Endothelial cell (in vitro differentiated cells): ENCODE data around the gene CUL1. TPM values are rescaled to one million over a fixed set of nuclear protein-coding genes. Genes with fewer than 3 reads are reported as not detected.

Experiments used
- DNase-seq: peaks from one replicate; pipeline ENCODE4 v3.0.0; 2021; ENCODE audit warnings: low spot score
- H3K27ac Mint-ChIP-seq: one replicate; pipeline ENCODE4 v1.8.0; 2021; ENCODE audit warnings: mixed read lengths, inconsistent platforms; ENCODE audit not compliant: unreplicated experiment
- H3K27me3 Mint-ChIP-seq: one replicate; pipeline ENCODE4 v1.8.0; 2021; ENCODE audit warnings: mild to moderate bottlenecking, moderate library complexity, mixed read lengths, inconsistent platforms; ENCODE audit not compliant: unreplicated experiment
- H3K36me3 Mint-ChIP-seq: one replicate; pipeline ENCODE4 v1.8.0; 2021; ENCODE audit warnings: mild to moderate bottlenecking, low read depth, mixed read lengths, inconsistent platforms; ENCODE audit not compliant: unreplicated experiment
- H3K4me1 Mint-ChIP-seq: one replicate; pipeline ENCODE4 v1.8.0; 2021; ENCODE audit warnings: mild to moderate bottlenecking, mixed read lengths, inconsistent platforms; ENCODE audit not compliant: unreplicated experiment
- H3K4me3 Mint-ChIP-seq: one replicate; pipeline ENCODE4 v1.8.0; 2021; ENCODE audit warnings: mild to moderate bottlenecking, mixed read lengths, inconsistent platforms; ENCODE audit not compliant: unreplicated experiment
- H3K9me3 Mint-ChIP-seq: one replicate; pipeline ENCODE4 v1.8.0; 2021; ENCODE audit warnings: mixed read lengths, inconsistent platforms; ENCODE audit not compliant: unreplicated experiment
- CTCF ChIP-seq: fragments of 200-600 bp; sonication (generic); IDR thresholded peaks from one replicate; pipeline ENCODE4 v1.5.0; 2021; ENCODE audit warnings: antibody characterized with exemption; ENCODE audit not compliant: unreplicated experiment
- total RNA-seq: library from RNA; stranded (reverse); fragmentation: NEBNext Ultra II Directional; extraction: Animal tissue kit (Norgen Biotek cat#: 25700); gene quantifications from one replicate; pipeline ENCODE4 v1.2.1, GENCODE V29; 2021; ENCODE audit not compliant: unreplicated experiment

Gene CUL1
- total RNA-seq, 1 donor from 2014 or later: 54.5 TPM

DNA sequence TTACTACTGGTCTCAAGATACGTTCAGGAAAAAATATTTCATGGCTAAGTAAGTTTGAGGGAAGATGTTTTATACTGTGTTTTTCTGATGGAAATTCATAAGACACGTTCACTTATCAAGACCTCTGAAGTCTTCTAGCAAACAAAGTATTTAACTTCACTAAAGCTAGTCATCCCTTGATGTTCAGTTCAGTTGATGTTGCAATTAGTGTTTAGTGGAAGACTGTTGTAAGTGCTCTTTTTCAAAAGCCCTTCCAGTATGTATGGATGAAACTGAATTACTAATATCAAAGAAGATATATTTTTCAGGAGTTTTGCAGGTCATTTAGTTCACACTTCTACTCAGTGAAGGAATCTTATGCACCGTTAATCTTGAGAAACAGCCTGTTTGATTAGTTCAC lies 25.1 kb downstream of the CUL1 start:
- Mint-ChIP-seq H3K27ac (no peak overlapping the region), H3K9me3 (no peaks in the 10 kb centered on the region), H3K36me3 (peaks cover 5% of the 10 kb centered on the region), H3K4me3 (no peak overlapping the region), H3K27me3 (peaks cover 3% of the 10 kb centered on the region), H3K4me1 (peaks cover 18% of the 10 kb centered on the region)
- no peak for DNase-seq
- no peak for TF ChIP-seq CTCF

GRCh38 chr7:148726385-148726784 lies 27.7 kb downstream of the CUL1 start:
- H3K27me3 Mint-ChIP-seq: peaks cover 3% of the 10 kb centered on the region
- H3K36me3 Mint-ChIP-seq: peaks cover 5% of the 10 kb centered on the region
- H3K9me3 Mint-ChIP-seq: no peaks in the 10 kb centered on the region
- H3K4me3 Mint-ChIP-seq: no peak overlapping the region
- peaks cover 15% of the 10 kb centered on the region for H3K4me1 Mint-ChIP-seq
- DNase-seq: no peak
- H3K27ac Mint-ChIP-seq: no peak overlapping the region
- TF ChIP-seq CTCF: no peak

GRCh38 chr7:148727501-148728278 lies 29.0 kb downstream of the CUL1 start:
- no peak overlapping the region for H3K27ac Mint-ChIP-seq
- H3K36me3 Mint-ChIP-seq: peaks cover 7% of the 10 kb centered on the region
- H3K27me3 Mint-ChIP-seq: peaks cover 2% of the 10 kb centered on the region
- peaks cover 8% of the 10 kb centered on the region for H3K4me1 Mint-ChIP-seq
- TF ChIP-seq CTCF: no peak
- H3K4me3 Mint-ChIP-seq: no peak overlapping the region
- no peaks in the 10 kb centered on the region for H3K9me3 Mint-ChIP-seq
- no peak for DNase-seq

DNA sequence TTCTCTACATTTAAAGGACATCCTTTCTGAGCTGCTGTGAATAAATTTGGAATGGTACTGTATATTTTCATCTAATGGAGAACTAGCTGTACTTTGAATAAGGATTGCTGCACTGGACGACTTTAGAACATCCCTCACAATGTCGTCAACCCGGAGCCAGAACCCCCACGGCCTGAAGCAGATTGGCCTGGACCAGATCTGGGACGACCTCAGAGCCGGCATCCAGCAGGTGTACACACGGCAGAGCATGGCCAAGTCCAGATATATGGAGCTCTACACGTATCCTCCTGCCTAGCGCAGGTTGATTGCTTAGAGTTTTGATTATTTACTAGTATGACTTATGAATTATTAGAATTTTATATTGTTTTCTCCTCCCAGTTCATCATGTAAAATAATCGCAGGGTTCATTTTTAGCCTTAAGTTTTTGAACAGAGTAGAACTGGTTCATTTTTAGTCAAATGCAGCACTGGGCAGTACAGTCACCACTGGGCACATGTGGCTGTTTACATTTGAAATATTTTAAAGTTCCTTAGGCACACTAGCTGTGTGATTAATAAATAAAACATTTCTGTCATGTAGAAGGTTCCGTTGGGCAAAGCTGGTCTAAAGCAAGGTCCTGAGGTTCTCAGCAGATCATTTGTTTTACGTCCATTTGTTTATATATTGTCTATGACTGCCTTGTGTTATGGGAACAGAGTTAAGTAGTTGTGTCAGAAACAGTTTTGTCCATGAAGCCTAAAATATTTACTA lies 31.5 kb downstream of the CUL1 start:
- H3K27ac Mint-ChIP-seq: no peak overlapping the region
- H3K27me3 Mint-ChIP-seq: peaks cover 2% of the 10 kb centered on the region
- H3K4me3 Mint-ChIP-seq: no peak overlapping the region
- peaks cover 23% of the 10 kb centered on the region for H3K36me3 Mint-ChIP-seq
- H3K9me3 Mint-ChIP-seq: no peaks in the 10 kb centered on the region
- no peak for DNase-seq
- peaks cover 11% of the 10 kb centered on the region for H3K4me1 Mint-ChIP-seq
- TF ChIP-seq CTCF: no peak

DNA sequence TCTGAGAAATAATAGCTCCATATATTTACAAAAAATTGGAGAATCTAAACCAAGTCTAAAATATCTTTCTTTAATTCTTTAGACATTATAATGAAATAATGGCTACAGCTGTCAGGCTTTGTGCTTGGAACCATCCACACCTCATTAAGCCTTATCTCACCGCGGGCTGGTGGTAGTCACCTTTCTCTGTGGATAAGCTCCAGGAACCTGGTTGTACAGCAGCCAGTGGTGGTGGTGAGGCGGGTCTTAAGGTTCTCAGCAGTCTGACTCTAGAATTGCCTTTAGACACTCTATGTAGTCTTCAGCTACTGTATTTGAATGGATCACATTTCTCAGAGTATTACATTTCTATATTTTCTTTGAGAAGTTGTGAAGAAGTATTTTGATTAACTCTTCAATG lies 34.2 kb downstream of the CUL1 start:
- DNase-seq: no peak
- peaks cover 27% of the 10 kb centered on the region for H3K36me3 Mint-ChIP-seq
- H3K9me3 Mint-ChIP-seq: no peaks in the 10 kb centered on the region
- H3K4me1 Mint-ChIP-seq: peaks cover 11% of the 10 kb centered on the region
- no peak for TF ChIP-seq CTCF
- H3K27me3 Mint-ChIP-seq: no peaks in the 10 kb centered on the region
- no peak overlapping the region for H3K27ac Mint-ChIP-seq
- no peak overlapping the region for H3K4me3 Mint-ChIP-seq
